Activated B cell treated with CpG ODN at 0.5 μM for 24 hours (primary cell): ENCODE measurements around the gene DEPDC5. TPM values are rescaled to one million over a fixed set of nuclear protein-coding genes. Genes with fewer than 3 reads are reported as not detected.
A peak's percentile ranks its signal among the peaks of the same experiment; 100 is the strongest.

Experiments used
- ATAC-seq: fragments of 200-7000 bp; cut with Tn5 transposase; one replicate; pipeline ENCODE4 v1.10.0; 2021; ENCODE audit warnings: low read depth, mild to moderate bottlenecking, moderate library complexity
- CTCF ChIA-PET: fragments of 350-600 bp; sonication (Branson Sonifier 250); formaldehyde crosslinking; loops from one replicate; lab custom pipeline; 2021; ENCODE audit warnings: antibody characterized with exemption; lab: Charles Lee
- POLR2A ChIA-PET: fragments of 350-600 bp; sonication (Branson Sonifier 250); formaldehyde crosslinking; loops from one replicate; lab custom pipeline; 2021; ENCODE audit warnings: antibody characterized with exemption; lab: Charles Lee
- DNase-seq: peaks from one replicate; pipeline ENCODE4 v3.0.0; 2022
- H3K27ac Mint-ChIP-seq: one replicate; pipeline ENCODE4 v1.8.0; 2020; ENCODE audit warnings: mixed read lengths
- H3K27me3 Mint-ChIP-seq: one replicate; pipeline ENCODE4 v1.8.0; 2021; ENCODE audit warnings: mixed read lengths
- H3K36me3 Mint-ChIP-seq: one replicate; pipeline ENCODE4 v1.8.0; 2021; ENCODE audit warnings: low read depth, mixed read lengths
- H3K4me1 Mint-ChIP-seq: one replicate; pipeline ENCODE4 v1.8.0; 2021; ENCODE audit warnings: mixed read lengths
- H3K4me3 Mint-ChIP-seq: one replicate; pipeline ENCODE4 v1.8.0; 2020; ENCODE audit warnings: mild to moderate bottlenecking, mixed read lengths
- H3K9me3 Mint-ChIP-seq: one replicate; pipeline ENCODE4 v1.8.0; 2020; ENCODE audit warnings: mixed read lengths
- intact Hi-C: fragments of 100-400 bp; cut with micrococcal nuclease; formaldehyde crosslinking; loops from one replicate; pipeline ENCODE4 v1.15.1; 2024
- total RNA-seq: library from RNA; stranded (reverse); gene quantifications from 2 replicates; pipeline ENCODE4 v1.2.3, GENCODE V29; 2022
- TF ChIP-seq, protein P1 (sequence below): fragments of 200-600 bp; IDR thresholded peaks from one replicate; pipeline ENCODE4 v1.8.0; 2022; ENCODE audit warnings: antibody characterized with exemption, mild to moderate bottlenecking

Gene DEPDC5
- total RNA-seq, 1 donor from 2014 or later: 79.1 TPM

DNA sequence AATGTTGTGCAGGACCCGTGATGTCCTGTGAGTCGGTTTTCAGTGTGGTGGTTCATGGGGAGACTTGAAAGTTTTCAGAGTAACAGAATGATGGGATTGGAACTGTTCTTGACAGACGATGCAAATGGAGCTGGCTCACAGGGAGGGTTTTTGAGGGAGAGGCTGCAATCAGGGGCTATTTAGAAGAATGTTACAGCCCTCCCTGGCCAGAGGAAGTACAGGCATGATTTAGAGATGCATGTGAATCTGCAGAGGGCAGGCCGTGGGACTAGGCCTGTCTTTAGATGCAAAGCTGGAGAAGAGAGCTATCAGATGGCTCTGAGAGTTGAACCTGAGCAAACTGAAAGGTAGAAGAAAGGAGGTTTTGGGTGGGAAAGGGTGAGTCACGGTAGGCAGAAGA lies 115.9 kb downstream of the DEPDC5 start:
- DNase-seq (no peak), ATAC-seq (no peak)
- peaks cover 82% of the 10 kb centered on the region for H3K36me3 Mint-ChIP-seq
- H3K27me3 Mint-ChIP-seq: no peaks in the 10 kb centered on the region
- ChIA-PET POLR2A (no interaction called here), CTCF (no interaction called here)
- peak overlapping the region; percentile 36 for H3K27ac Mint-ChIP-seq
- TF ChIP-seq, protein P1, sequence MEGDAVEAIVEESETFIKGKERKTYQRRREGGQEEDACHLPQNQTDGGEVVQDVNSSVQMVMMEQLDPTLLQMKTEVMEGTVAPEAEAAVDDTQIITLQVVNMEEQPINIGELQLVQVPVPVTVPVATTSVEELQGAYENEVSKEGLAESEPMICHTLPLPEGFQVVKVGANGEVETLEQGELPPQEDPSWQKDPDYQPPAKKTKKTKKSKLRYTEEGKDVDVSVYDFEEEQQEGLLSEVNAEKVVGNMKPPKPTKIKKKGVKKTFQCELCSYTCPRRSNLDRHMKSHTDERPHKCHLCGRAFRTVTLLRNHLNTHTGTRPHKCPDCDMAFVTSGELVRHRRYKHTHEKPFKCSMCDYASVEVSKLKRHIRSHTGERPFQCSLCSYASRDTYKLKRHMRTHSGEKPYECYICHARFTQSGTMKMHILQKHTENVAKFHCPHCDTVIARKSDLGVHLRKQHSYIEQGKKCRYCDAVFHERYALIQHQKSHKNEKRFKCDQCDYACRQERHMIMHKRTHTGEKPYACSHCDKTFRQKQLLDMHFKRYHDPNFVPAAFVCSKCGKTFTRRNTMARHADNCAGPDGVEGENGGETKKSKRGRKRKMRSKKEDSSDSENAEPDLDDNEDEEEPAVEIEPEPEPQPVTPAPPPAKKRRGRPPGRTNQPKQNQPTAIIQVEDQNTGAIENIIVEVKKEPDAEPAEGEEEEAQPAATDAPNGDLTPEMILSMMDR: no peak
- H3K4me1 Mint-ChIP-seq: peaks cover 18% of the 10 kb centered on the region
- H3K4me3 Mint-ChIP-seq: no peak overlapping the region
- no peaks in the 10 kb centered on the region for H3K9me3 Mint-ChIP-seq
- intact Hi-C loops: no loop called here

- intact Hi-C loops: no loop called here
- Mint-ChIP-seq H3K4me3 (no peak overlapping the region), H3K27ac (peak overlapping the region; percentile 35), H3K9me3 (no peaks in the 10 kb centered on the region), H3K4me1 (peaks cover 18% of the 10 kb centered on the region), H3K27me3 (no peaks in the 10 kb centered on the region), H3K36me3 (peaks cover 83% of the 10 kb centered on the region)
- no peak for ATAC-seq
- no peak for DNase-seq
- CTCF ChIA-PET: no interaction called here
- POLR2A ChIA-PET: interaction anchor here (0.6 kb wide), 1 partner anchor 15 kb away, joined by 5 read pairs; no protein-coding TSS in a partner anchor
- TF ChIP-seq, protein P1: no peak
These were observed 117.1 kb downstream of the DEPDC5 start for GRCh38 chr22:31870890-31871289.

DNA sequence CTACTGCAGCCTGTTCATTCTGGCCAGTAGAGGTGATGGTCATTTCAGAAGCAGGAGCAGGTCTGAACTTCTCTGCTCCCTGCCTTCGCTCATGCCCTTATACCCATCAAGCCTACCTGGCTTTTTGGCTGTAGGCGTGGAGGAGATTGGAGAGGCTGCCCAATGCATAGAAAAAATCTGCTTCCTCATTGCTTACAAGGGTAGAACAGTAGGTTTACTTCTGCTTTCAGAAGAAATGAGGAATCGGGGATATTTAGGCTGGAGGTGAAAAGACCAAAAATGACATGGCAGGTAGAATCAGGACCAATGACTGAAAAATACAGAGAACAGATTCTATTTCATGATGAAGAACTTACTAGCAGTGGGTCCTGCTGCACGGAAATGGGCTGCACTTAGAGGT lies 117.7 kb downstream of the DEPDC5 start:
- Mint-ChIP-seq H3K9me3 (no peaks in the 10 kb centered on the region), H3K4me1 (peaks cover 18% of the 10 kb centered on the region), H3K27ac (peak overlapping the region; percentile 19), H3K4me3 (no peak overlapping the region), H3K36me3 (peaks cover 83% of the 10 kb centered on the region), H3K27me3 (no peaks in the 10 kb centered on the region)
- intact Hi-C loops: no loop called here
- DNase-seq (no peak), ATAC-seq (no peak)
- ChIA-PET CTCF (no interaction called here), POLR2A (interaction anchor here (0.6 kb wide), 1 partner anchor 15 kb away, joined by 5 read pairs; no protein-coding TSS in a partner anchor)
- TF ChIP-seq, protein P1: no peak

DNA sequence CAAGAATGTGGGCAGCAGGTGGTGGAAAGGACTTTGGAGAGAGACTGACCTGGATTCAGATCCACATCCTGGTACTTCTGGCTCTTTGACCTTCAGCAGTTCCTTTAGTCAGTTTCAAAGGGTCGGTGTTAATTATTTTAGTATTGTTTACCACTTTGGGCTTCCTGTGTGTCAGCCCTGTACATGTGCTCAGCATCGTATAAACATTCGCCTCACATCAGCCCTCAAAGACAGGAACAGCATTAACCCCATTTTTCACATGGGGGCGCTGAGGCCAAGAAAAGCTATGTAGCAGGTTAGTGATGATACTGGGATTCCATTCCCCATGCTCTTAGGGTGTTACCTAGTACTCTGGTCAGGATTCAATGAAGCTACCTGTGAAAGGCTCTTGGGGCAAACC lies 118.4 kb downstream of the DEPDC5 start:
- intact Hi-C loops: loop anchor here (2.0 kb wide), 1 partner anchor 75 kb away; no protein-coding TSS in a partner anchor
- H3K36me3 Mint-ChIP-seq: peaks cover 79% of the 10 kb centered on the region
- ATAC-seq: no peak

DNA sequence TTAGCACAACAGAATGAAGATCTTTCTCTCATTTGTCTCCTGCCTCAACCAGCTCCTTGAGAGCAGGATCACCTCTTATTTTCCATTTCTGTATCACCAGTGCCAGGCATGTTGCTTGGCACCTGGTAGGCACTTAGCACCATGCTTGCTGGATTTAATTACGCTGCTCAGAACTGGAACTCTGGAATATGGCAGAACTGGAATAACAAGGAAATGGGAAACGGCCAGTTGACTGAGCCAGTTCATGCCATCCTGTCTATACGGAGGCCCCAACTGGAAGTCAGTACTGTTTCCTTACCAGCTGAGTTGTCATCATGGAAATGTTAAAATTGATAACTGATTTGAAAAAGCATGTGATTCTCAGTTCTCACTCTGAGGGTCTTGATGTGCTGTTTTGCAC lies 121.0 kb downstream of the DEPDC5 start:
- intact Hi-C loops: no loop called here
- ChIA-PET CTCF (no interaction called here), POLR2A (no interaction called here)
- ATAC-seq: no peak
- Mint-ChIP-seq H3K4me3 (no peak overlapping the region), H3K9me3 (no peaks in the 10 kb centered on the region), H3K27me3 (no peaks in the 10 kb centered on the region), H3K36me3 (peaks cover 77% of the 10 kb centered on the region), H3K27ac (no peak overlapping the region), H3K4me1 (peaks cover 6% of the 10 kb centered on the region)
- TF ChIP-seq, protein P1: no peak
- no peak for DNase-seq

More for the DNA sequence above, 118.4 kb downstream of the DEPDC5 start:
- DNase-seq: no peak
- H3K27me3 Mint-ChIP-seq: no peaks in the 10 kb centered on the region
- no peak overlapping the region for H3K27ac Mint-ChIP-seq
- CTCF ChIA-PET: interaction anchor here (1.0 kb wide), 1 partner anchor 75 kb away, joined by 4 read pairs; no protein-coding TSS in a partner anchor
- no peak overlapping the region for H3K4me3 Mint-ChIP-seq
- TF ChIP-seq, protein P1: no peak
- POLR2A ChIA-PET: no interaction called here
- no peaks in the 10 kb centered on the region for H3K9me3 Mint-ChIP-seq
- H3K4me1 Mint-ChIP-seq: peaks cover 11% of the 10 kb centered on the region
